Fibroblast of lung (primary cell): ENCODE results near the gene TENM4. TPM values are rescaled to one million over a fixed set of nuclear protein-coding genes. Genes with fewer than 3 reads are reported as not detected.

Experiments
- DNase-seq, 2 donors: peaks; one replicate each; pipeline versions ENCODE4 v3.0.0 to v3.0.0-alpha.2; 2010; ENCODE audit warnings: low read depth in 2 of 2
- H2AFZ ChIP-seq: 2 replicates; pipeline ENCODE4 v1.5.1; 2012; ENCODE audit warnings: low read length, control low read depth, inconsistent platforms
- H3K27ac ChIP-seq: 2 replicates; pipeline ENCODE4 v1.5.1; 2011; ENCODE audit warnings: low read length, control low read depth; ENCODE audit not compliant: insufficient read depth
- H3K27me3 ChIP-seq: 2 replicates; pipeline ENCODE4 v1.5.1; 2011; ENCODE audit warnings: mild to moderate bottlenecking, low read length; ENCODE audit not compliant: control insufficient read depth, insufficient read depth
- H3K36me3 ChIP-seq: 2 replicates; pipeline ENCODE4 v1.5.1; 2011; ENCODE audit warnings: low read length; ENCODE audit not compliant: control insufficient read depth, insufficient read depth
- H3K4me1 ChIP-seq: 2 replicates; pipeline ENCODE4 v1.5.1; 2011; ENCODE audit warnings: low read length; ENCODE audit not compliant: control insufficient read depth, insufficient read depth; ENCODE audit errors: extremely low read depth
- H3K4me2 ChIP-seq: 2 replicates; pipeline ENCODE4 v1.5.1; 2011; ENCODE audit warnings: low read length, control low read depth; ENCODE audit not compliant: insufficient read depth; ENCODE audit errors: extremely low read depth
- H3K4me3 ChIP-seq, 4 experiments: fragments of 200-600 bp in 1 of 4; sonication (generic) in 1 of 4; replicated peaks in 1 of 4; 2 replicates each; pipeline ENCODE4 v1.5.1; 2011 to 2016; ENCODE audit warnings: low read length in 4 of 4, low read depth in 3 of 4, mild to moderate bottlenecking in 3 of 4, control low read depth in 2 of 4, inconsistent platforms in 1 of 4, mixed read lengths in 1 of 4; ENCODE audit not compliant: insufficient read depth in 1 of 4; ENCODE audit errors: control extremely low read depth in 1 of 4
- H3K79me2 ChIP-seq: 2 replicates; pipeline ENCODE4 v1.5.1; 2012; ENCODE audit warnings: mild to moderate bottlenecking, low read length, inconsistent platforms; ENCODE audit not compliant: control insufficient read depth, insufficient read depth
- H3K9ac ChIP-seq: 2 replicates; pipeline ENCODE4 v1.5.1; 2011; ENCODE audit warnings: mild to moderate bottlenecking, low read length, control low read depth; ENCODE audit not compliant: insufficient read depth
- H3K9me3 ChIP-seq: 2 replicates; pipeline ENCODE4 v1.5.1; 2012; ENCODE audit warnings: low read depth, low read length; ENCODE audit not compliant: control insufficient read depth, insufficient read depth
- H4K20me1 ChIP-seq: 2 replicates; pipeline ENCODE4 v1.5.1; 2011; ENCODE audit warnings: low read length; ENCODE audit not compliant: control insufficient read depth, insufficient read depth; ENCODE audit errors: extremely low read depth
- EZH2 ChIP-seq: IDR thresholded peaks from 2 replicates; pipeline ENCODE4 v1.5.1; 2012; ENCODE audit warnings: low read length, control low read depth, mild to moderate bottlenecking; ENCODE audit errors: missing control alignments
- polyA plus RNA-seq, 2 donors: library from polyadenylated mRNA; depleted of rRNA in 1 of 2; stranded (reverse) in 1 of 2; unstranded in 1 of 2; fragments of >200 nt; gene quantifications; 2 replicates each; pipeline ENCODE4 v1.2.1, GENCODE V29; 2011 to 2012; ENCODE audit warnings: missing spikeins in 1 of 2
- total RNA-seq: library from RNA; depleted of rRNA; stranded (reverse); fragments of >200 nt; gene quantifications from 2 replicates; pipeline ENCODE4 v1.2.1, GENCODE V29; 2014
- TF ChIP-seq, protein P1 (sequence below), 2 donors: IDR thresholded peaks in 1 of 2; conservative IDR thresholded peaks in 1 of 2; 1 replicate in 1 of 2; 2 replicates in 1 of 2; pipeline ENCODE4 v1.5.1; 2011 to 2012; ENCODE audit warnings: low read length in 2 of 2, control low read depth in 1 of 2, inconsistent platforms in 1 of 2, low read depth in 1 of 2, mild to moderate bottlenecking in 1 of 2

TENM4 gene
- total and polyA plus RNA-seq, 2 donors (not counting 1 experiment from before 2014, with no cell fraction given): 4.6 to 48.4 TPM

DNA sequence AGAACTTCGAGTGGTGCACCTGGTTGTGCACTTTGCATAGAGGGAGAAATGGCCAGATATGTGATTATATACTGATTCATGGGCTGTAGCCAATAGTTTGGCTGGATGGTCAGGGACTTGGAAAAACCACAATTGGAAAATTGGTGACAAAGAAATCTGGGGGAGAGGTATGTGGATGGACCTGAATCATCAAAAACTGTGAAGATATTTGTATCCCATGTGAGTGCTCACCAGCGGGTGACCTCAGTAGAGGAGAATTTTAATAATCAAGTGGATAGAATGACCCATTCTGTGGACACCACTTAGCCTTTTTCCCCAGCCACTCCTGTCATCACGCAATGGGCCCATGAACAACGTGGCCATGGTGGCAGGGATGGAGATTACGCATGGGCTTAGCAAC is 818.2 kb downstream of the TENM4 start:
- H3K9ac ChIP-seq: no peak overlapping the region
- H3K27ac ChIP-seq: no peak overlapping the region
- no peaks in the 10 kb centered on the region for H3K4me1 ChIP-seq
- DNase-seq: no peak
- no peaks in the 10 kb centered on the region for H3K79me2 ChIP-seq
- H3K9me3 ChIP-seq: no peaks in the 10 kb centered on the region
- H2AFZ ChIP-seq: no peak overlapping the region
- TF ChIP-seq EZH2: no peak
- no peaks in the 10 kb centered on the region for H3K36me3 ChIP-seq
- H4K20me1 ChIP-seq: no peaks in the 10 kb centered on the region
- no peak overlapping the region for H3K4me3 ChIP-seq
- no peak overlapping the region for H3K4me2 ChIP-seq
- H3K27me3 ChIP-seq: no peaks in the 10 kb centered on the region

DNA sequence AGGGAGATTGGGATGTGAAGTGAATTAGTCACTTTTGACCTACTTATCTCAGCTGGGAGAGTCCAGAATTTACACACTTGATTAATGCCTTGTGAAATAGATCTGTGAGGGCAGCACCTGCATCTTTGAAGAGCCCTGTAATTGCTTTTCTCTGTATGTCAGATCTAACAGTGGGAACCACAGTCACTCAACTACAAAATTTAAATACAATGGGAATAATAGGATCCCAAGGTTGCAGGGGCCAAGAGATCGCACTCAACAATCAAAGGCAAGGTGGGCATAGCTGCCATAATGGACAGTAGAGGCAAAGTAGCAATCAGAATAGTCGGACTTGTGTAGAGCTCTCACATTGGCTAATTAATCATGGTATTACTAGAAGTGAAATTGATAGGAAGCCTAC is 820.7 kb downstream of the TENM4 start:
- Histone ChIP-seq H3K9ac (no peak overlapping the region), H3K9me3 (no peaks in the 10 kb centered on the region), H3K4me1 (no peaks in the 10 kb centered on the region), H3K79me2 (no peaks in the 10 kb centered on the region), H3K27me3 (no peaks in the 10 kb centered on the region), H2AFZ (no peak overlapping the region), H4K20me1 (no peaks in the 10 kb centered on the region), H3K4me3 (no peak overlapping the region), H3K27ac (no peak overlapping the region), H3K4me2 (no peak overlapping the region), H3K36me3 (no peaks in the 10 kb centered on the region)
- TF ChIP-seq, protein P1, sequence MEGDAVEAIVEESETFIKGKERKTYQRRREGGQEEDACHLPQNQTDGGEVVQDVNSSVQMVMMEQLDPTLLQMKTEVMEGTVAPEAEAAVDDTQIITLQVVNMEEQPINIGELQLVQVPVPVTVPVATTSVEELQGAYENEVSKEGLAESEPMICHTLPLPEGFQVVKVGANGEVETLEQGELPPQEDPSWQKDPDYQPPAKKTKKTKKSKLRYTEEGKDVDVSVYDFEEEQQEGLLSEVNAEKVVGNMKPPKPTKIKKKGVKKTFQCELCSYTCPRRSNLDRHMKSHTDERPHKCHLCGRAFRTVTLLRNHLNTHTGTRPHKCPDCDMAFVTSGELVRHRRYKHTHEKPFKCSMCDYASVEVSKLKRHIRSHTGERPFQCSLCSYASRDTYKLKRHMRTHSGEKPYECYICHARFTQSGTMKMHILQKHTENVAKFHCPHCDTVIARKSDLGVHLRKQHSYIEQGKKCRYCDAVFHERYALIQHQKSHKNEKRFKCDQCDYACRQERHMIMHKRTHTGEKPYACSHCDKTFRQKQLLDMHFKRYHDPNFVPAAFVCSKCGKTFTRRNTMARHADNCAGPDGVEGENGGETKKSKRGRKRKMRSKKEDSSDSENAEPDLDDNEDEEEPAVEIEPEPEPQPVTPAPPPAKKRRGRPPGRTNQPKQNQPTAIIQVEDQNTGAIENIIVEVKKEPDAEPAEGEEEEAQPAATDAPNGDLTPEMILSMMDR (conservative IDR thresholded peaks at IDR 0.05 in 1 of 2, IDR thresholded peaks at IDR 0.05 in 1 of 2; ENCODE audit: low read depth in 1 of 2, low read length in 2 of 2): no peak
- TF ChIP-seq EZH2: no peak
- DNase-seq: no peak

DNA sequence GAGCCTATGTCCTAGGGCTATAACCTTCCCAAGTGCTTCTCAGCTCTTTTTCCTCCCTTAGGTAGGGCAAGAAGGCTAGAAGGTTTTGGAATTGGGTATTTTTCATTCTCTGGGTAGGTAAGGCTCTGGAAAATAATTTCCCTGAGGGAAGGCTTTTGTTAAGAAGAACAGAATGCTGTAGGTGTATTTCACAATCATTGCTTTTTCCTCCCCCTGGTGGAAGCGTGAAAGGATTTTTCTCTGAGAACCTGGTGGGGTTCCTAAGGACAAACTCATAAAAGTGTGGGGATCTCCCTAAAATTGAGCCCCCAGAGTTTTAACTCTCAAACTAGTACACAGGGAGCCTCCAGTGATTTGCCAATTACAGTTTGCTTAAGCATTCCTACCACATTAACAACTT is 825.1 kb downstream of the TENM4 start:
- Histone ChIP-seq H2AFZ (no peak overlapping the region), H3K27me3 (no peaks in the 10 kb centered on the region), H3K79me2 (no peaks in the 10 kb centered on the region), H3K4me2 (no peak overlapping the region), H3K9me3 (no peaks in the 10 kb centered on the region), H3K27ac (no peak overlapping the region), H3K36me3 (no peaks in the 10 kb centered on the region), H3K9ac (no peak overlapping the region), H3K4me1 (no peaks in the 10 kb centered on the region), H3K4me3 (no peak overlapping the region), H4K20me1 (no peaks in the 10 kb centered on the region)
- TF ChIP-seq, protein P1 (conservative IDR thresholded peaks at IDR 0.05 in 1 of 2, IDR thresholded peaks at IDR 0.05 in 1 of 2; ENCODE audit: low read depth in 1 of 2, low read length in 2 of 2): no peak
- TF ChIP-seq EZH2: no peak
- no peak for DNase-seq
